Caco-2 (cell line): ENCODE measurements around the gene CALU. TPM values are rescaled to one million over a fixed set of nuclear protein-coding genes. Genes with fewer than 3 reads are reported as not detected.

ENCODE experiments used
- BruUV-seq: library from RNA; stranded (reverse); fragments of 400-500 nt; replicated peaks from 2 replicates; lab custom pipeline; 2021; lab: Mats Ljungman, UMichigan
- CTCF ChIA-PET: fragments of 300-600 bp; sonication (Branson Sonifier 250); formaldehyde crosslinking; loops from one replicate; lab custom pipeline; 2022; ENCODE audit warnings: antibody characterized with exemption; lab: Charles Lee
- POLR2A ChIA-PET: fragments of 300-600 bp; sonication (Branson Sonifier 250); formaldehyde crosslinking; loops from one replicate; lab custom pipeline; 2022; ENCODE audit warnings: antibody characterized with exemption; lab: Charles Lee
- DNase-seq, 2 experiments: peaks; one replicate each; pipeline versions ENCODE4 v3.0.0 to v3.0.0-alpha.2; 2020 to 2022
- H3K27me3 ChIP-seq: replicated peaks from 2 replicates; pipeline ENCODE4 v1.6.0; 2011; ENCODE audit warnings: low read length; ENCODE audit not compliant: control insufficient read depth, insufficient read depth
- H3K36me3 ChIP-seq: 2 replicates; pipeline ENCODE4 v1.5.1; 2011; ENCODE audit warnings: low read length; ENCODE audit not compliant: control insufficient read depth, insufficient read depth
- H3K4me1 ChIP-seq: fragments of 250-450 bp; sonication (Bioruptor Pico); 2 replicates; pipeline ENCODE4 v1.5.1; 2020; ENCODE audit warnings: mild to moderate bottlenecking
- H3K4me3 ChIP-seq: 2 replicates; pipeline ENCODE4 v1.5.1; 2011; ENCODE audit warnings: low read depth, mild to moderate bottlenecking, control low read depth, low read length
- H3K9me3 ChIP-seq: fragments of 250-450 bp; sonication (Bioruptor Pico); 2 replicates; pipeline ENCODE4 v1.5.1; 2020; ENCODE audit warnings: mild to moderate bottlenecking, moderate library complexity
- H3K27ac Mint-ChIP-seq: one replicate; pipeline ENCODE4 v1.8.0; 2022; ENCODE audit warnings: mixed read lengths; ENCODE audit not compliant: unreplicated experiment
- H3K27me3 Mint-ChIP-seq: one replicate; pipeline ENCODE4 v1.8.0; 2022; ENCODE audit warnings: mixed read lengths; ENCODE audit not compliant: insufficient read depth, unreplicated experiment
- H3K36me3 Mint-ChIP-seq: one replicate; pipeline ENCODE4 v1.8.0; 2022; ENCODE audit warnings: mild to moderate bottlenecking, mixed read lengths; ENCODE audit not compliant: insufficient read depth, unreplicated experiment
- H3K4me1 Mint-ChIP-seq: one replicate; pipeline ENCODE4 v1.8.0; 2022; ENCODE audit warnings: low read depth, mixed read lengths; ENCODE audit not compliant: unreplicated experiment
- H3K4me3 Mint-ChIP-seq: one replicate; pipeline ENCODE4 v1.8.0; 2022; ENCODE audit warnings: mild to moderate bottlenecking, moderate library complexity, mixed read lengths; ENCODE audit not compliant: unreplicated experiment
- H3K9me3 Mint-ChIP-seq: one replicate; pipeline ENCODE4 v1.8.0; 2022; ENCODE audit warnings: mixed read lengths; ENCODE audit not compliant: unreplicated experiment
- intact Hi-C: fragments of 100-400 bp; cut with micrococcal nuclease; formaldehyde crosslinking; loops from one replicate; pipeline ENCODE4 v1.10.0; 2022; ENCODE audit not compliant: unreplicated experiment
- total RNA-seq: library from RNA; stranded (reverse); gene quantifications from 2 replicates; pipeline ENCODE4 v1.2.3, GENCODE V29; 2022
- TF ChIP-seq, protein P1 (sequence below), 2 experiments: fragments of 200-600 bp in 1 of 2; IDR thresholded peaks; 1 replicate in 1 of 2; 2 replicates in 1 of 2; pipeline versions ENCODE4 v1.5.1 to v1.8.0; 2011 to 2022; ENCODE audit warnings: antibody characterized with exemption in 1 of 2, control low read depth in 1 of 2, inconsistent platforms in 1 of 2, low read depth in 1 of 2, low read length in 1 of 2, mild to moderate bottlenecking in 1 of 2, moderate library complexity in 1 of 2; ENCODE audit not compliant: insufficient read depth in 1 of 2, severe bottlenecking in 1 of 2, unreplicated experiment in 1 of 2

The CALU gene
- total RNA-seq, 1 experiment from 2014 or later: 184 TPM

DNA sequence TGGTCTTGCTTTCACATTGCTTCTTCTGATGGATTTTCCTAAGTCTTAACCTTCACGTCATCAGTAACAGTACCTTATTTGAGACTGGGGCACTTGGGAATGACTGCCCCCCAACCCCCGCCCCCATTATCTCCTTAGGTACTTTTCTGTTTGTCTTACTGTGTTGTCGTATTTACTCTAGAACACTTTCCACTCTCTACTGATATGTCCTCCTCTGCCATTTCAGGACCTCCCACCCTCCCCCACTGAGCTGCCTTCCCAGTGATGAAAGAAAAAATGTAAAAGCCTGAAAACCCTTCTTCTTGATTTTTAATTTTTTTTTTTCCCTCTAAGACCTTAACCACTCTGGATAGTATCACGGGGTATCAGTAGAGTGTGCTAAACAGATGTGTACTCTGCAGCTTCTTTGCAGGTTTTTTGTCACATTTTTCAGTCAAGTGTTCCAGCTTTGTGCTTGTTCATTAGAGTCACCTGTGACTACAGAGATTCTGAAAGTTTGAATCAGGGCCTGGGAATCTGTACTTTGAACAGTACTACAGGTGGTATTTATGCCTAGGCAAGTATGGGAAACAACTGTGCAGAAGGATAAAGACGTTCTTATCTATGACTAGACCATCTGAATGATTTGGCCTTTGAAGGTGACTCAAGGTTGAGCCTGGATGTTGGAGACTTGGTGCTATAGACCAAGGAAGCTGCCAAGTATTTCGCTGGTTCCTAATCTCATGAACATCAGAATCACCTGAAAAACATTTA lies 8.3 kb downstream of the CALU start:
- Mint-ChIP-seq H3K27me3 (no peaks in the 10 kb centered on the region), H3K36me3 (peaks cover 74% of the 10 kb centered on the region), H3K4me1 (peaks cover 21% of the 10 kb centered on the region), H3K4me3 (peak overlapping the region; percentile 58), H3K27ac (peak overlapping the region; percentile 16), H3K9me3 (no peaks in the 10 kb centered on the region)
- H3K9me3 ChIP-seq: no peaks in the 10 kb centered on the region
- intact Hi-C loops: no loop called here
- H3K36me3 ChIP-seq: no peaks in the 10 kb centered on the region
- peaks cover 25% of the 10 kb centered on the region for H3K4me1 ChIP-seq
- no TSS peak for BruUV-seq
- peak in 1 of 2 experiments; percentile 21 for DNase-seq
- POLR2A ChIA-PET: interaction anchor here (0.6 to 1.9 kb wide), 3 partner anchors 9 to 857 kb away, joined by 3 to 15 read pairs (median 5); partner anchors contain the start of gene CALU
- H3K4me3 ChIP-seq: no peak overlapping the region
- CTCF ChIA-PET: interaction anchor here (0.7 kb wide), 1 partner anchor 16 kb away, joined by 5 read pairs; no protein-coding TSS in a partner anchor
- TF ChIP-seq, protein P1, sequence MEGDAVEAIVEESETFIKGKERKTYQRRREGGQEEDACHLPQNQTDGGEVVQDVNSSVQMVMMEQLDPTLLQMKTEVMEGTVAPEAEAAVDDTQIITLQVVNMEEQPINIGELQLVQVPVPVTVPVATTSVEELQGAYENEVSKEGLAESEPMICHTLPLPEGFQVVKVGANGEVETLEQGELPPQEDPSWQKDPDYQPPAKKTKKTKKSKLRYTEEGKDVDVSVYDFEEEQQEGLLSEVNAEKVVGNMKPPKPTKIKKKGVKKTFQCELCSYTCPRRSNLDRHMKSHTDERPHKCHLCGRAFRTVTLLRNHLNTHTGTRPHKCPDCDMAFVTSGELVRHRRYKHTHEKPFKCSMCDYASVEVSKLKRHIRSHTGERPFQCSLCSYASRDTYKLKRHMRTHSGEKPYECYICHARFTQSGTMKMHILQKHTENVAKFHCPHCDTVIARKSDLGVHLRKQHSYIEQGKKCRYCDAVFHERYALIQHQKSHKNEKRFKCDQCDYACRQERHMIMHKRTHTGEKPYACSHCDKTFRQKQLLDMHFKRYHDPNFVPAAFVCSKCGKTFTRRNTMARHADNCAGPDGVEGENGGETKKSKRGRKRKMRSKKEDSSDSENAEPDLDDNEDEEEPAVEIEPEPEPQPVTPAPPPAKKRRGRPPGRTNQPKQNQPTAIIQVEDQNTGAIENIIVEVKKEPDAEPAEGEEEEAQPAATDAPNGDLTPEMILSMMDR (IDR thresholded peaks at IDR 0.05; ENCODE audit: insufficient read depth in 1 of 2, low read depth in 1 of 2, low read length in 1 of 2, severe bottlenecking in 1 of 2, unreplicated experiment in 1 of 2): no peak
- no peaks in the 10 kb centered on the region for H3K27me3 ChIP-seq

DNA sequence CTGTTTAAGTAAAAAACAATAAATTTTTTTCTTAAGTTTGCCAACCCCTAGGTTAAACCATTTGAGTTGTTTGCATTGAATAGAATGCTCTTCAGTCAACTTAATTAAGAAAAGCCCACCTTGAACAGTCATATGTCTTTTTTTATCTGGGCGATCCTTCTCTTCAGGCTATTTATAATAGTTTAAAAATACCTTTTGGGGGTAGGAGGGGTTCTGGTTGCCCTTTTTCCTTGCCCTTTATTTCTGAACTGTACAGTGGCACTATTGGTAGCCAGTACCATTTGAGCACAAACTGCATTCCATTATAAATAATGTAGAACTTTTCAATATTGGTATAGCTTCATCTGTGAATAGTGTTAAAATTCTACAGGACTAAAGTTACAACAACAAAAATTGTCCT lies 13.1 kb downstream of the CALU start:
- no peak for DNase-seq
- Mint-ChIP-seq H3K4me1 (peaks cover 6% of the 10 kb centered on the region), H3K27me3 (no peaks in the 10 kb centered on the region), H3K4me3 (no peak overlapping the region), H3K9me3 (no peaks in the 10 kb centered on the region), H3K36me3 (peaks cover 87% of the 10 kb centered on the region), H3K27ac (no peak overlapping the region)
- Histone ChIP-seq H3K4me3 (no peak overlapping the region), H3K9me3 (no peaks in the 10 kb centered on the region), H3K27me3 (no peaks in the 10 kb centered on the region), H3K36me3 (peaks cover 1% of the 10 kb centered on the region; the same call in 1 of the 2 replicates), H3K4me1 (peaks cover 16% of the 10 kb centered on the region)
- POLR2A ChIA-PET: no interaction called here
- CTCF ChIA-PET: no interaction called here
- TF ChIP-seq, protein P1 (IDR thresholded peaks at IDR 0.05; ENCODE audit: insufficient read depth in 1 of 2, low read depth in 1 of 2, low read length in 1 of 2, severe bottlenecking in 1 of 2, unreplicated experiment in 1 of 2): no peak
- intact Hi-C loops: no loop called here
- BruUV-seq: no TSS peak

DNA sequence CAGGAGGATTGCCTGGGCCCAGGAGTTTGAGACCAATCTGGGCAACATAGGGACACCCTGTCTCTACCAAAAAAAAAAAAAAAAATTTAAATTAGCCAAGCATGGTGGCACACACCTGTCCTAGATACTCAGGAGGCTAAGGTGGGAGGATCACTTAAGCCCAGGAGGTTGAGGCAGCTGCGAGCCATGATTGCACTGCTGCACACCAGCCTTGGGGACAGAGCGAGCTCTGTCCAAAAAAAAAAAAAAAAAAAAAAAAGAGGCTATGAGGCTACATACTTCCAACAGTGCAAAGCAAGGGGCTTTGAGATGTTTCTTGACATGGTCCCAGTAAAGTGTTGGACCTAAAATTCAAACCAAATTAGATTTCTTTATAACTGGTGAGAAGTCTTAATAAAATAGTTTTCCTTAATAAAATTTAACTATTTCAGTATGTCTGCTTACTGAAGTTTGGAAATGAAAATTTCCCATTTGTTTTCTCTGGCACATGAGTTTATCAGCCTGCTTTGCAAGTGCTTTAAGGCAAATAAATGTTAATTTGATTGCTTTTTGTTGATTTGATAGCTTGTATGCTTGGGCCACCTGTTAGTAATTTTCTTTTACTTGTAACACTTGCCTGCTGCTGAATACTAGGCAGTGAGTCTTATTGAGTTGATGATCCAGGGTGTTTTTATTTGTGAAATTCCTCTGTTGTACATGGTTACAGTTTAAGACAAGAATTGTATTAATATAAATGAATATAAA lies 16.1 kb downstream of the CALU start:
- Mint-ChIP-seq H3K27me3 (no peaks in the 10 kb centered on the region), H3K9me3 (no peaks in the 10 kb centered on the region), H3K4me1 (no peaks in the 10 kb centered on the region), H3K27ac (no peak overlapping the region), H3K36me3 (peaks cover 87% of the 10 kb centered on the region), H3K4me3 (no peak overlapping the region)
- H3K4me1 ChIP-seq: no peaks in the 10 kb centered on the region
- H3K27me3 ChIP-seq: no peaks in the 10 kb centered on the region
- no peak overlapping the region for H3K4me3 ChIP-seq
- H3K36me3 ChIP-seq: peaks cover 1% of the 10 kb centered on the region; the same call in 1 of the 2 replicates
- intact Hi-C loops: no loop called here
- TF ChIP-seq, protein P1 (IDR thresholded peaks at IDR 0.05; ENCODE audit: insufficient read depth in 1 of 2, low read depth in 1 of 2, low read length in 1 of 2, severe bottlenecking in 1 of 2, unreplicated experiment in 1 of 2): no peak
- CTCF ChIA-PET: no interaction called here
- DNase-seq: no peak
- H3K9me3 ChIP-seq: no peaks in the 10 kb centered on the region
- POLR2A ChIA-PET: no interaction called here
- BruUV-seq: no TSS peak
